OCI-M2 (cell line): ENCODE measurements around the gene SLC25A23.
"Not testable (repeated sequence)": the region's sequence is repeated elsewhere in the genome, so short reads cannot be mapped to it uniquely, and the experiment has no call there.

Source experiments
- DNase-seq: peaks from one replicate; lab custom pipeline; 2025; ENCODE audit not compliant: unreplicated experiment; lab: John Stamatoyannopoulos, UW

Gene SLC25A23

GRCh38 chr19:6406401-6406800, 53.2 kb downstream of the SLC25A23 start:
- no peak for DNase-seq

DNA sequence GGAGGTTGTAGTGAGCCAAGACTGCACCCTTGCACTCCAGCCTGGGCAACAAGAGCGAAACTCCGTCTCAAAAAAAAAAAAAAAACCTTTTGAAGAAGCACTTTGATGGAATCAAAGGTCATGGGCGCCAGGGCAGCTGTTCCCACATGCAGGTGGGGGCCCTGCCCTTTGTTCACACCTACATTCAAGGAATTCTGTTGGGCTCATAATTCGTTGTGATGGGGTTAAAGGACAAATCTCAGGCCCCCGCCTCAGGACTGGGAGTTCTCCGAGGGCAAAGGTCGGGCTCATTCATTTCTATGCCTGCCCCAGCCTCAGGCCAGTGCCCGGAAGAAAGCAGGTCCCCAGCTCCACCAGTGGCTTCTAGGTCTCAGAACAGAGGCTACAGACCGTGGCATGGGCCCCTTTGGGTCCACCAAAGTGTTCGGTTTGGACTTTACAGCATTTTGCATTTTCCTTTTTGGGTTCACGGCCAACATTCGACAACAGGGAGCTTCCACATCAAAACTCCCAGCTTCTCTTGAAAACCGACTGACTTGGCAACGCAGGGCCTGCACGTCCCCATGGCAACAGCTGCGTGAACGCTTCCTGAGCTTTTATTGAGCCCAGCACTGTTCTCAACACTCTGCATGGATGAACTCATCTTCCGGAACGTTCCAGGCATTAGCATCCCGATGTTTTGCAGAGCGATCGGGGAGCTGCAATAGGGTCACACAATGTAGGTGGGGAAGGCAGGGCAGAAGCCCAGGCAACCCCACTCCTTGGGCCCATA, 56.6 kb downstream of the SLC25A23 start:
- DNase-seq = no peak

DNA sequence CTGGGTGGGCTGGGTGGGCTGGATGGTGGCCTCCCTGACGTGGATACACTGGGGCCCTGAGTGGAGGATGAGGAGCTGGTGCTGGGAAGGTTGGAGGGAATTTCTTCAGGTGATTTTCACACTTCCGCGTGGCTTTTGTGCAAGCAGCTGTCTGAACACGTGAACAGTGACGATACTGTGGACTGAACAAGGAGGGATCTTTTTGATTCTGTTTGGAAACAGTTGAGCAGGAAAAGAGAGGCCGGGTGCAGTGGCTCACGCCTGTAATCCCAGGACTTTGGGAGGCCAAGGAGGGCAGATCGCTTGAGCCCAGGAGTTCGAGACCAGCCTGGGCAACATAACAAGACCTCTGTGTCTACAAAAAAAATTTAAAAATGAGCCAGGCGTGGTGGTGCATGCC, 57.5 kb downstream of the SLC25A23 start:
- no peak for DNase-seq

DNA sequence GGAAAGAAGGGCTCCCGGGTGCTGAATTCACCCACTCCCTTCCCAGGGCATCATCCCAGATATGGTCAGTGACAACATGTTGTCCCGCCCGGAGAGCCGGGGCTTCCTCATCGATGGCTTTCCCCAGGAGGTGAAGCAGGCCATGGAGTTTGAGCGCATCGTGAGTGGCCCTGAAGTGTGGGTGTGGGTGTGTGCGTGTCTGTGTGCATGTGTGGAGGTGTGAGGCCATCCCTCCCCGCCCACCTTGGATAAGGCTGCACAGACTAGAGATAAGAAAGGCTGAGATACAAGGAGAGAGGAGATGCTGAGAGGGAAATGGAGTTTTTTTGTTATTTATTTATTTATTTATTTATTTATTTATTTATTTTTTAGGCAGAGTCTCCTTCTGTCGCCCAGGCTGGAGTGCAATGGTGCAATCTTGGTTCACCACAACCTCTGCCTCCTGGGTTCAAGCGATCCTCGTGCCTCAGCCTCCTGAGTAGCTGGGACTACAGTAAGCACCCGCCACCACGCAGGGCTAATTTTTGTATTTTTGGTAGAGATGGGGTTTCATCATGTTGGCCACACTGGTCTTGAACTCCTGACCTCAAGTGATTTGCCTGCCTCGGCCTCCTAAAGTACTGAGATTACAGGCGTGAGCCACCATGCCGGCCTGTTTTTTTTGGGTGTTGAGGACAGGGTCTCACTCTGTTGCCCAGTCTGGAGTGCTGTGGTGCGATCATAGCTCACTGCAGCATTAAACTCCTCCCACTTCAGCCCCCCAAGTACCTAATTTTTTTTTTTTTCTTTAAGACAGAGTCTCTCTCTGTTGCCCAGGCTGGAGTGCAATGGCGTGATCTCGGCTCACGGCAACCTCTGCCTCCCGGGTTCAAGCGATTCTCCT, 59.3 kb downstream of the SLC25A23 start:
- DNase-seq = not testable (repeated sequence)

GRCh38 chr19:6396305-6396704, 63.3 kb downstream of the SLC25A23 start:
- no peak for DNase-seq

DNA sequence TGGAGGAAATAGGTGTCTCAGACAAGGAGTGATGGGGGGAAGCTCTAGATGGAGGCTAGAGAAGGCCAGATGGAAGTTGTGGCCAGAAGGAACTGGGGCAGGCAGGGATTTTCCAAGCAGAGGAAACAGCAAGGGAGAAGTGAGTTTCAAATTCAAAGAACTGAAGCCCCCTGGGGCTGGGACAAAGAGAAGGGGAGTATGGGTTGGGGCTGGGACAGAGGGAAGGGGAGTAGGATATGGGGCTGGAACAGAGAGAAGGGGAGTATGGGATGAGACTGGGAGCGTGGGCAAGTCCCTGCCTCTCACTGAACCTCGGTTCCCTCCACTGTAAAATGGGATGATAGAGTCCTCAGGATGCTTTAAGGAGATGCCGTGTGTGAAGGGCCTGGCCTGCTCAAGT, 64.8 kb downstream of the SLC25A23 start:
- no peak for DNase-seq

GRCh38 chr19:6393983-6394412, 65.6 kb downstream of the SLC25A23 start:
- DNase-seq = no peak

- DNase-seq = peak; percentile 86
Observed at GRCh38 chr19:6393074-6393982, 66.3 kb downstream of the SLC25A23 start, which contains the start of gene GTF2F1. TSS of gene GTF2F1 (minus strand) at chr19:6393164. CDS start at chr19:6392995, 169 bp downstream.

- no peak for DNase-seq
Observed at GRCh38 chr19:6392221-6393073, 67.1 kb downstream of the SLC25A23 start.
